Measurements from ENCODE around the gene LAMA2.

GRCh38 chr6:129111853-129112252, 228.9 kb downstream of the LAMA2 start:
- TF ChIP-seq MAX (IDR thresholded peaks at IDR 0.05; ENCODE audit: low read depth, low read length): no peak
- no peak for TF ChIP-seq CTCF (IDR thresholded peaks at IDR 0.05; ENCODE audit: low read depth, low read length)

Data from NB4 (cell line).